Activated CD8-positive, alpha-beta T cell treated with anti-CD3 and anti-CD28 coated beads, Interleukin-2, amount 10 ng/mL, durations not matched to agents 7 days and 5 days (primary cell): ENCODE data around the gene AGTRAP. TPM values are rescaled to one million over a fixed set of nuclear protein-coding genes. Genes with fewer than 3 reads are reported as not detected.

ENCODE experiments used
- ATAC-seq: fragments of 150-1000 bp; cut with Tn5 transposase; one replicate; pipeline ENCODE4 v1.10.0; 2021; ENCODE audit warnings: moderate library complexity
- CTCF ChIA-PET: fragments of 350-600 bp; sonication (Branson Sonifier 250); formaldehyde crosslinking; loops from one replicate; lab custom pipeline; 2021; ENCODE audit warnings: antibody characterized with exemption; lab: Charles Lee
- POLR2A ChIA-PET: fragments of 350-600 bp; sonication (Branson Sonifier 250); formaldehyde crosslinking; loops from one replicate; lab custom pipeline; 2021; ENCODE audit warnings: antibody characterized with exemption; lab: Charles Lee
- DNase-seq: peaks from one replicate; pipeline ENCODE4 v3.0.0-alpha.2; 2020
- H3K27ac Mint-ChIP-seq: one replicate; pipeline ENCODE4 v1.8.0; 2021; ENCODE audit warnings: mild to moderate bottlenecking, mixed read lengths
- H3K27me3 Mint-ChIP-seq: one replicate; pipeline ENCODE4 v1.8.0; 2021; ENCODE audit warnings: low read depth, mixed read lengths
- H3K36me3 Mint-ChIP-seq: one replicate; pipeline ENCODE4 v1.8.0; 2021; ENCODE audit warnings: low read depth, mixed read lengths
- H3K4me1 Mint-ChIP-seq: one replicate; pipeline ENCODE4 v1.8.0; 2021; ENCODE audit warnings: low read depth, mixed read lengths
- H3K4me3 Mint-ChIP-seq: one replicate; pipeline ENCODE4 v1.8.0; 2021; ENCODE audit warnings: mild to moderate bottlenecking, mixed read lengths
- H3K9me3 Mint-ChIP-seq: one replicate; pipeline ENCODE4 v1.8.0; 2022; ENCODE audit warnings: mixed read lengths; ENCODE audit not compliant: insufficient read depth
- total RNA-seq, 2 experiments: library from RNA; stranded (reverse); gene quantifications; one replicate each; pipeline ENCODE4 v1.2.3, GENCODE V29; 2021

AGTRAP gene
- total RNA-seq, 2 experiments from 2014 or later, result 82.5 to 84.2 TPM

DNA sequence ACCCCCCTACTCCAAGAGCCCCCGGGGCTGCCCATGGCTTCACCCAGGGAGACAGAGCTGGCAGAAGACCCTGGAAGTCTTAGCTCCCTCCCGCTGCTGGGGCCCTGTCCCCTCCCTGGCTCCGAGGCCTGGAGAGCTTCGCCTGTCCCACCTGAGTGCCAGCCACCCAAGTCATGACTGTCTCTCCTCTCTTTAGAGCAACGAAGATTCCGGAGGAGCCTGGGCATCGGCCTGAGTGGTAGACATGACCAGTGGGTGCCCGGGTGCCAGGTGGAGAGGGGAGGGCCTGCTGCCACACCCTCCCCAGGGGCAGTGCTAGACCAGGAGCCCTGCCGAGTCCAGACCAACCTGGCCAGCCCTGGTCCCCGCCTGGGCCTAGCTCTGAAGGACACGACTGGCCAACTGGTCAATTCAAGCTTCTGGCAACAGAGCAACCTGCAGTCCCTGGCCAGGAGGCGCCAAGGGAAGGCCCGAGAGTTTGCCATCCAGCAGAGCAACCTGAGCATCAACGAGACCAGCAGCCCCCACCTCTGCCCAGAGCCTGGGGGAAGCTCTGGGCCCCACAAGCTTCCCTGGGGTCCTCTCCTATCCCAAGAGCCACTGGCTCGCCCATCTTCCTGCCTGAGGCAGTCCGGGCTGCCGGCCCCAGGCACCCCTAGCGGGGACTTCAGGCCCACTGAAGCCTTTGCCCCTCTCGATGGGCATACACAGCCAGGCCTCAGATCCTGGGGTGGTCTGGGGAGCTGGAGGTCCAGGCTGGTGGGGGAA, 29.9 kb downstream of the AGTRAP start:
- CTCF ChIA-PET, result no interaction called here
- POLR2A ChIA-PET, result interaction anchor here (1.0 to 2.1 kb wide), 4 partner anchors 29 to 142 kb away, joined by 3 to 7 read pairs (median 4); no protein-coding TSS in a partner anchor
- peaks cover 18% of the 10 kb centered on the region for H3K27me3 Mint-ChIP-seq
- ATAC-seq, result no peak
- H3K27ac Mint-ChIP-seq, result no peak overlapping the region
- no peaks in the 10 kb centered on the region for H3K36me3 Mint-ChIP-seq
- no peaks in the 10 kb centered on the region for H3K9me3 Mint-ChIP-seq
- no peak for DNase-seq
- peaks cover 10% of the 10 kb centered on the region for H3K4me1 Mint-ChIP-seq
- H3K4me3 Mint-ChIP-seq, result no peak overlapping the region

DNA sequence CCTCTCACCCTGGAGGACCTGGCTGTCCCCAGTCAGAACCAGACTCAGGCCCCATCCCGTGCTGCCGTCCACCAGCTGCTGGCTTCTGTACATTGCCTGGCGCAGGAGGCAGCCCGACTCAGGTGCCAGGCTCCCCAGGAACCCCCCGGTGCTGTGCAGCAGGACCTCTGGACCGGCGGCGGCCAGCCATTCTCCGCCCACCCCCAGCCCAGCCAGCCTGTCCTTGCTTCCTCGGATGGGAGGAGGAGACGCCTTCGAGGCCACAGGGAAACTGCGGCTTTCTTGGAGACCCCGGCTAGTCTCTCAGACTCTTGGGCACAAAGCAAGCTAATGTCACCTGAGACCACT, 30.5 kb downstream of the AGTRAP start:
- DNase-seq (no peak), ATAC-seq (no peak)
- H3K4me1 Mint-ChIP-seq, result peaks cover 6% of the 10 kb centered on the region
- POLR2A ChIA-PET, result interaction anchor here (1.0 kb wide), 1 partner anchor 141 kb away, joined by 4 read pairs; no protein-coding TSS in a partner anchor
- H3K36me3 Mint-ChIP-seq, result no peaks in the 10 kb centered on the region
- no peak overlapping the region for H3K4me3 Mint-ChIP-seq
- H3K27me3 Mint-ChIP-seq, result peaks cover 14% of the 10 kb centered on the region
- no peaks in the 10 kb centered on the region for H3K9me3 Mint-ChIP-seq
- H3K27ac Mint-ChIP-seq, result no peak overlapping the region
- CTCF ChIA-PET, result no interaction called here

DNA sequence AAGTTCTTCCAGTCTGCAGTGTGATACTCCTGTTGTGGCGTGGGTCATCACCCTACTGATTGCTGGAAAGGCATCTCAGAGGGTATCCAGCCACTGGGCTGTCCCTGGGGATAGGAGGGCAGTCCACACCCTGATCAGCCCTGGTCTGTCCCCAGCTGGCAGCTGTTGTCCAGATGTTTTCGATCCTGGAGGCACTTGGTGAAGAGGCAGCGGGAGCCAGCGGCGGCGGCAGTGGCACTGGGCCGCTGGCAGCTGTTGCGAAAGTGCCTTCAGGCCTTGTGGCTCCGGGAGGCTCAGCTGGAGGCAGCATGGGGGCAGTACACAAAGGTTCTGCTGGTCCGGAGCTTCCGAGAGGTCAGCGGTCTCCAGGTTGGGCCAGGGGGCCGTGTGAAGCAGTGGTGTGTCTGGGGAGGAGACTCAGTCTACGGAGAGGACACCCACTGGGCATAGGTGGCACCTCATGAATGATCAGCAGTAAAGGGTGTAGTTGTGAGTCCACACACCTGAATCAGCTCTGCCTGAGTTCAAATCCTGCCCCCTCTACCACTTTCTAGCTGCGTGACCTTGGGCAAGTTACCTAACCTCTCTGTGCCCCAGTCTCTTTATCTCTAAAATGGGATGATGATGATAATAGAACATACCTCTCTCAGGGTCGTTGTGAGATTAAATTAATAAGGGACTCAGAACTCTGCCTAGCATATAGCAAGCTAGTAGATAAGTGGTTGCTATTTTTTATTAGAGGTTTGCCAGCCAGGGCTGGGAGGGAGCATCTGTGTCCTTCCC, 32.2 kb downstream of the AGTRAP start:
- Mint-ChIP-seq H3K4me3 (no peak overlapping the region), H3K4me1 (no peaks in the 10 kb centered on the region), H3K27me3 (no peaks in the 10 kb centered on the region), H3K36me3 (no peaks in the 10 kb centered on the region), H3K27ac (no peak overlapping the region), H3K9me3 (no peaks in the 10 kb centered on the region)
- ATAC-seq, result no peak
- ChIA-PET POLR2A (interaction anchor here (1.5 kb wide), 1 partner anchor 140 kb away, joined by 3 read pairs; no protein-coding TSS in a partner anchor), CTCF (no interaction called here)
- DNase-seq, result no peak

DNA sequence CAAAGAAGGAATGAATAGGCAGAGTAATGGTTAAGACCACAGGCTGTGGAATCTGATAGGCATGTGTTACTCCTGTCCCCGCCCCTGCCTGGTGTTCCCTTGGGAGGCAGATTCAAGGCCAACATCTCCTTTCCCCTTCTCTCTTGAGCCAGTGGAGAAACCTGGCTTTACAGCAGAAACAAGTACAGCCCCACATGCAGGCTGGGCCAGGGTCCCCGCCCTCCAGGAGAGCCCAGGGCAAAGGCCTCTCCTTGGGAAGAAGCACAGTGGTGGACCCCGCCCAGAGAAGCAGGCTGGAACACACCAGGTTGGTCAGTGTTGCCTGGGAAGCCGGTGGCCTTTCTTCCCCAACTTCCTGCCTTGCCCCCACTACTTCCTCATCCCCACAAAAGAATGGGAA, 32.9 kb downstream of the AGTRAP start:
- ChIA-PET POLR2A (interaction anchor here (0.7 to 1.5 kb wide), 2 partner anchors 13 to 139 kb away, joined by 3 read pairs; no protein-coding TSS in a partner anchor), CTCF (no interaction called here)
- DNase-seq (no peak), ATAC-seq (no peak)
- Mint-ChIP-seq H3K27me3 (no peaks in the 10 kb centered on the region), H3K9me3 (no peaks in the 10 kb centered on the region), H3K27ac (no peak overlapping the region), H3K36me3 (no peaks in the 10 kb centered on the region), H3K4me3 (no peak overlapping the region), H3K4me1 (no peaks in the 10 kb centered on the region)

DNA sequence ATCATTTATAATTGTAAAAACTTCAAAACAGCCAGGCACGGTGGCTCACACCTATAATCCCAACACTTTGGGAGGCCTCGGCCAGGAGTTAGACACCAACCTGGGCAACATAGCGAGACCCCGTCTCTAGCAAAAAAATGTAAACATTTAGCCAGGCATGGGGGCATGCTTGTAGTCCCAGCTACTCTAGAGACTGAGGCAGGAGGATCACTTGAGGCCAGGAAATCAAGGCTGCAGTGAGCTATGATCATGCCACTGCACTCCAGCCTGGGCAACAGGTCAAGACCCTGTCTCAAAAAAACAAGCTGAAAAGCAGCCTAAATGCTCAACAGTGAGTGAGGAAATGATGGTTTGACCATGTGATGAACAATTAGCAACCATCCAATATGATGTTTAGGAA, 33.3 kb downstream of the AGTRAP start:
- ChIA-PET CTCF (no interaction called here), POLR2A (interaction anchor here (0.7 to 1.5 kb wide), 2 partner anchors 13 to 138 kb away, joined by 3 read pairs; no protein-coding TSS in a partner anchor)
- ATAC-seq (no peak), DNase-seq (no peak)
- H3K9me3 Mint-ChIP-seq, result no peaks in the 10 kb centered on the region
- no peak overlapping the region for H3K4me3 Mint-ChIP-seq
- no peaks in the 10 kb centered on the region for H3K4me1 Mint-ChIP-seq
- H3K36me3 Mint-ChIP-seq, result no peaks in the 10 kb centered on the region
- H3K27me3 Mint-ChIP-seq, result no peaks in the 10 kb centered on the region
- H3K27ac Mint-ChIP-seq, result no peak overlapping the region

DNA sequence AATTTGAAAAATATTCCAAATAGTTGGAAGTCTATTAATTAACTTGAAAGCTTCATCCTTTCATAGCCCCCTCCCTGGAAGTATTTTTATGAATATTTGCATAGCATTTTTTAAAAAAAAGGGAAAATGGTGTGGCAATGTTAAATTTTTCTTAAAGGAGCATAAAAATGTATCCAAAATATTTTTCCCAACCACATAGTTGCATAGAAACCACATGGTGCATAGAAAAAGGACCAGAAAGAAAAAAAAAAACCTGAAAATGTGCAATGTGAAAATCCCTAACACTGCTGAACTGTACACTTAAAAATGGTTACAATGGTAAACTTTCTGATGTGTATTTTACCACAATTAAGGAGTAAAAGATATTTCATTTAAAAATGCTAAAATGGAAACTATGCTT, 34.1 kb downstream of the AGTRAP start:
- H3K4me1 Mint-ChIP-seq, result no peaks in the 10 kb centered on the region
- H3K27ac Mint-ChIP-seq, result no peak overlapping the region
- H3K4me3 Mint-ChIP-seq, result no peak overlapping the region
- no peaks in the 10 kb centered on the region for H3K9me3 Mint-ChIP-seq
- DNase-seq, result no peak
- ATAC-seq, result no peak
- no peaks in the 10 kb centered on the region for H3K36me3 Mint-ChIP-seq
- POLR2A ChIA-PET, result interaction anchor here (0.6 kb wide), 1 partner anchor 139 kb away, joined by 3 read pairs; no protein-coding TSS in a partner anchor
- CTCF ChIA-PET, result no interaction called here
- H3K27me3 Mint-ChIP-seq, result no peaks in the 10 kb centered on the region

DNA sequence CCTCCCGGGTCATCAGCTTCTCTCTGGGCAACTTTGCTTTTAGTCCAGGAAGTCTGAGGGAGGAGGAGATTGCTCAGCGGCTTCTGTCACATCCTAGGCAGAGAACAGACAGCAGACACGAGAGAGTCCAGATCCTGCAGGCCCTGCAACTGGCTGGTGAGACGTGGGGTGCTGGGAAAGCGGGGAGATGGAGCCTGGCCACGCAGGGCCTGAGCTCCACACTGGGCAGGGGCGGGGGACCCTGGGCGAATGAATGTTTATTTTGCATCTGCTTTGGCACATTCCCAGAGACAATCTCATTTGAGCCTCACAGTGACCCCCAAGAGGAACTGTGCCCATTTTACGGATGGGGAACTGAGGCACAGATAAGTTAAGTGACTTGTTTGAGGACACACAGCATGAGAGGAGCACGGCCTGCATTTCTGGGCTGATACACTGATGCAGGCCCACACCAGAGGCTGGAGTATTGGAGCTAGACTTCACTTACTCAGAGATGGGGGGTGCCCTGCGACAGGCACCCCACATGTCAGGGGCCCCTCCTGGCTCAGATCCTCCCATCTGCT, 35.6 kb downstream of the AGTRAP start:
- H3K4me1 Mint-ChIP-seq, result no peaks in the 10 kb centered on the region
- CTCF ChIA-PET, result no interaction called here

DNA sequence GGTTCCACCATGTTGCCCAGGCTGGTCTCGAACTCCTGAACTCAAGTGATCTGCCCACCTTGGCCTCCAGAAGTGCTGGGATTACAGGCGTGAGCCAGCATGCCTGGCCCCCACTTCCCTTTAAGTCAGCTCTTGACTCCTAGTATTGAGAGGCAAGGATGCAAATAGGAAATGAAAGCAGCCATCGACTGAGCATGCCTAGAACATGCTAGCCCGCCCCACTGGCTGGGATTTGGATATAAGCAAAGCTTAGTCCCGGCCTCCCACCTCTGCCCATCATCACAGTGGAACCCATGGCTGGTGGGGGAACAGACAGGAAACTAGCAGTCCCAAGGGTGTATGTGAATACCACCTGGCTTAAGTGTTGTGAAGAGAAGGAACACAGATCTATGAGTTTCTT, 36.5 kb downstream of the AGTRAP start:
- CTCF ChIA-PET, result no interaction called here
- H3K36me3 Mint-ChIP-seq, result no peaks in the 10 kb centered on the region

More for the DNA sequence above, 35.6 kb downstream of the AGTRAP start:
- Mint-ChIP-seq H3K27me3 (no peaks in the 10 kb centered on the region), H3K27ac (no peak overlapping the region), H3K36me3 (no peaks in the 10 kb centered on the region), H3K4me3 (no peak overlapping the region), H3K9me3 (no peaks in the 10 kb centered on the region)
- ATAC-seq, result no peak
- DNase-seq, result no peak
- POLR2A ChIA-PET, result no interaction called here

DNA sequence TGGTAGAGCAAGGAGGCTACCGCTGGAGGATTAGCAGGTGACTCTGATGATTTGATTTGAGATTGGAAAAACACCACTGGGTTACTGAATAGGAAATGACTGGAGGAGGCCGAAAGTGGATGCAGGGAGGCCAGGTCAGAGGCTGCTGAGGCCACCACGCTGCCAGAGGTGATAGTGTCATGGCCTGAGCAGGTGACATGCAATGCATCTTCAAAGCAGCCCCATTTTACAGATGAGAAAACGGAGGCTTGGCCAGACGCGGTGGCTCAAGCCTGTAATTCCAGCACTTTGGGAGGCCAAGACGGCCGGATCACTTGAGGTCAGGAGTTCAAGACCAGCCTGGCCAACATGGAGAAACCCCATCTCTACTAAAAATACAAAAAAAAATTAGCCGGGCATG, 38.8 kb downstream of the AGTRAP start:
- ATAC-seq (no peak), DNase-seq (no peak)
- Mint-ChIP-seq H3K36me3 (no peaks in the 10 kb centered on the region), H3K4me3 (no peak overlapping the region), H3K4me1 (no peaks in the 10 kb centered on the region), H3K27me3 (no peaks in the 10 kb centered on the region), H3K9me3 (no peaks in the 10 kb centered on the region), H3K27ac (no peak overlapping the region)
- POLR2A ChIA-PET, result interaction anchor here (0.6 kb wide), 1 partner anchor 68 kb away, joined by 3 read pairs; no protein-coding TSS in a partner anchor
- CTCF ChIA-PET, result no interaction called here

More for the DNA sequence above, 36.5 kb downstream of the AGTRAP start:
- H3K9me3 Mint-ChIP-seq, result no peaks in the 10 kb centered on the region
- no peaks in the 10 kb centered on the region for H3K27me3 Mint-ChIP-seq
- POLR2A ChIA-PET, result no interaction called here
- DNase-seq, result no peak
- ATAC-seq, result no peak
- no peaks in the 10 kb centered on the region for H3K4me1 Mint-ChIP-seq
- no peak overlapping the region for H3K4me3 Mint-ChIP-seq
- no peak overlapping the region for H3K27ac Mint-ChIP-seq

DNA sequence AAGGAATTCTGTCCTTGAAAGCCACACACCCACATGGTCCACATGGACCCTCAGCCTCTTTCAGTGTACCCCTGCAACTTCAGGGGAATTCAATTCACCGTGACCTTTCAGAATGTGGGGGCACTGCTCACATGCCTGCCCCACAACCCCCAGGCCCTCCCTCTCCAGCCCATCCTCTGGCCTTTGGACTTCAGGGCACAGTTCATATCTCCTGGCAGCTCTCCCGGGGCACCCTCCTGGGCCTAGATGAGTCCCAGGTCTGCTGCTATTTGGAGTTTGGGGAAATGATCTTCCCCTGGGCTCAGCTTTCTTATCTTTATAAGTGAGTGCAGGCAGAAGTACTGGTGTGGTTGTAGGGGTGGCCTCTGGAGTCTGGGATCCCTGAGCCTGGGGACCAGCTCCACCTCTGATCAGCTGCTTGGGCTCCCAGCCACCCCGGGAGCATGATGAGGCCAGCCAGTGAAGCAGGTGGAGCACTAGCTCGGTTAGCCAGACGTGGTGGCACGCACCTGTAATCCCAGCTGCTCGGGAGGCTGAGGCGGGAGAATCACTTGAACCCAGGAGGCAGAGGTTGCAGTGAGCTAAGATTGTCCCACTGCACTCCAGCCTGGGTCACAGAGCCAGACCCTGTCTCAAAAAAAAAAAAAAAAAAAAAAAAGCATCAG, 41.9 kb downstream of the AGTRAP start:
- ATAC-seq (no peak), DNase-seq (no peak)
- Mint-ChIP-seq H3K4me3 (no peak overlapping the region), H3K27ac (no peak overlapping the region), H3K27me3 (no peaks in the 10 kb centered on the region), H3K36me3 (no peaks in the 10 kb centered on the region), H3K9me3 (no peaks in the 10 kb centered on the region), H3K4me1 (no peaks in the 10 kb centered on the region)
- ChIA-PET CTCF (interaction anchor here (2.6 kb wide), 1 partner anchor 8 kb away, joined by 10 read pairs; no protein-coding TSS in a partner anchor), POLR2A (interaction anchor here (1.1 kb wide), 1 partner anchor 130 kb away, joined by 3 read pairs; no protein-coding TSS in a partner anchor)

DNA sequence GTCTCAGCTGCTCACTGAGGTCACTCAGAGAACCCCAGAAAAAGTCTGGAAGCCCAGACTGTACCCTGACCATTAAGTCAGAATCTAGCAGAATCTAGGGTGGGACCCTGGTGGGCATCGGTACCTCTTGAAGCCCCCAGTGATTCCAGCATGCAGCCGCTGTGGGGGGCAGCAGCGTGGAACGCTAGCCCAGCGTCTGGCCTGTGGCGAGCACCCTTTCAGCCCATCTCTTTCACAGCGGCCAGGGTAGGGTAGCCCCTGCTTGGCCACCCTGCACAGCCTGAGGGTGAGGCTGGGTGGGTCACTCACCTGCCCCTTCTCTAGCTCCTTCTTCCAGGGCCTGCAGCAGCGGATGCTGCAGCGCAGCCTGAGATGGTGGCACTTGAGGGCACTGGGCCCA, 42.4 kb downstream of the AGTRAP start:
- no peak overlapping the region for H3K4me3 Mint-ChIP-seq
- H3K27ac Mint-ChIP-seq, result no peak overlapping the region
- ATAC-seq (no peak), DNase-seq (no peak)
- H3K27me3 Mint-ChIP-seq, result no peaks in the 10 kb centered on the region
- no peaks in the 10 kb centered on the region for H3K4me1 Mint-ChIP-seq
- H3K9me3 Mint-ChIP-seq, result no peaks in the 10 kb centered on the region
- CTCF ChIA-PET, result no interaction called here
- POLR2A ChIA-PET, result no interaction called here
- H3K36me3 Mint-ChIP-seq, result no peaks in the 10 kb centered on the region
